Tibial artery (tissue), 4 donors: Measurements from ENCODE around the gene WHRN.

Experiments used
- DNase-seq, 2 donors: peaks; one replicate each; pipeline ENCODE4 v3.0.0-alpha.2; 2019
- H3K27ac ChIP-seq, 2 donors: fragments of 200-600 bp; sonication (generic) in 1 of 2; 1 replicate in 1 of 2; 2 replicates in 1 of 2; pipeline ENCODE4 v1.5.1; 2018 to 2019; ENCODE audit warnings: mild to moderate bottlenecking in 1 of 2
- H3K27me3 ChIP-seq, 2 donors: fragments of 200-600 bp; sonication (generic) in 1 of 2; one replicate each; pipeline versions ENCODE4 v1.5.1 to v1.6.0; 2016 to 2019
- H3K36me3 ChIP-seq, 3 donors: fragments of 200-600 bp; sonication (generic) in 2 of 3; one replicate each; pipeline ENCODE4 v1.5.1; 2016 to 2019; ENCODE audit warnings: mild to moderate bottlenecking in 2 of 3
- H3K4me1 ChIP-seq, 4 donors: fragments of 200-600 bp; sonication (generic) in 2 of 4; 1 replicate in 3 of 4; 2 replicates in 1 of 4; pipeline ENCODE4 v1.5.1; 2016 to 2019
- H3K4me3 ChIP-seq, 2 donors: fragments of 200-600 bp; sonication (generic) in 1 of 2; 1 replicate in 1 of 2; 2 replicates in 1 of 2; pipeline ENCODE4 v1.5.1; 2018 to 2019; ENCODE audit warnings: mild to moderate bottlenecking in 2 of 2
- H3K9me3 ChIP-seq, 3 donors: fragments of 200-600 bp; sonication (generic) in 1 of 3; one replicate each; pipeline ENCODE4 v1.5.1; 2016 to 2019
- intact Hi-C: fragments of 100-400 bp; cut with DNase I; formaldehyde crosslinking; loops from one replicate; pipeline ENCODE4 v1.15.0; 2023; ENCODE audit warnings: low total_unique reads
- TF ChIP-seq, protein P1 (sequence below), 2 experiments: fragments of 200-600 bp in 1 of 2; fragments of 450-650 bp in 1 of 2; IDR thresholded peaks; one replicate each; pipeline ENCODE4 v1.5.1; 2017 to 2019; ENCODE audit warnings: antibody characterized with exemption in 2 of 2, mild to moderate bottlenecking in 1 of 2, moderate library complexity in 1 of 2

Gene WHRN

DNA sequence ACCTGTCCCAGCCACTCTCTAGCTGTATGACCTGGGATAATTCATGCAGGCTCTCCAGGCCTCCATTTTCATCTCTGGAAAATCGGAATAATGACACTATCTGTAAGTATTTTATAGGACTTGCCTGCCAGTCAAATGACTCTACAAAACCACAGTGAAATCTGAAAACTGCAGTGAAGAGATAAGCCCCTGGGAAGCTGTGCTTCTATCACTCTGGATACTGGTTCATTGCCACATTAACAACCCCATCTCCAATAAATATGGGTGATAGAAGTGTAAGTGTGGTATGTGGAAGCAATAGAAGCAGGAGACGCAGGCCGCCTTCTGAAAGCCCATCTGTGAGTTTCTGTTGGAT is 31.8 kb downstream of the WHRN start:
- Histone ChIP-seq H3K9me3 (peaks cover 0 to 10% (median 0%) of the 10 kb centered on the region in 3 donors), H3K4me1 (no peaks in the 10 kb centered on the region), H3K4me3 (no peak overlapping the region), H3K36me3 (peaks cover 0 to 14% (median 4%) of the 10 kb centered on the region in 3 donors), H3K27me3 (peaks cover 0 to 13% of the 10 kb centered on the region in 2 donors), H3K27ac (no peak overlapping the region)
- intact Hi-C loops = no loop called here
- TF ChIP-seq, protein P1, sequence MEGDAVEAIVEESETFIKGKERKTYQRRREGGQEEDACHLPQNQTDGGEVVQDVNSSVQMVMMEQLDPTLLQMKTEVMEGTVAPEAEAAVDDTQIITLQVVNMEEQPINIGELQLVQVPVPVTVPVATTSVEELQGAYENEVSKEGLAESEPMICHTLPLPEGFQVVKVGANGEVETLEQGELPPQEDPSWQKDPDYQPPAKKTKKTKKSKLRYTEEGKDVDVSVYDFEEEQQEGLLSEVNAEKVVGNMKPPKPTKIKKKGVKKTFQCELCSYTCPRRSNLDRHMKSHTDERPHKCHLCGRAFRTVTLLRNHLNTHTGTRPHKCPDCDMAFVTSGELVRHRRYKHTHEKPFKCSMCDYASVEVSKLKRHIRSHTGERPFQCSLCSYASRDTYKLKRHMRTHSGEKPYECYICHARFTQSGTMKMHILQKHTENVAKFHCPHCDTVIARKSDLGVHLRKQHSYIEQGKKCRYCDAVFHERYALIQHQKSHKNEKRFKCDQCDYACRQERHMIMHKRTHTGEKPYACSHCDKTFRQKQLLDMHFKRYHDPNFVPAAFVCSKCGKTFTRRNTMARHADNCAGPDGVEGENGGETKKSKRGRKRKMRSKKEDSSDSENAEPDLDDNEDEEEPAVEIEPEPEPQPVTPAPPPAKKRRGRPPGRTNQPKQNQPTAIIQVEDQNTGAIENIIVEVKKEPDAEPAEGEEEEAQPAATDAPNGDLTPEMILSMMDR (IDR thresholded peaks at IDR 0.05) = no peak
- no peak for DNase-seq

DNA sequence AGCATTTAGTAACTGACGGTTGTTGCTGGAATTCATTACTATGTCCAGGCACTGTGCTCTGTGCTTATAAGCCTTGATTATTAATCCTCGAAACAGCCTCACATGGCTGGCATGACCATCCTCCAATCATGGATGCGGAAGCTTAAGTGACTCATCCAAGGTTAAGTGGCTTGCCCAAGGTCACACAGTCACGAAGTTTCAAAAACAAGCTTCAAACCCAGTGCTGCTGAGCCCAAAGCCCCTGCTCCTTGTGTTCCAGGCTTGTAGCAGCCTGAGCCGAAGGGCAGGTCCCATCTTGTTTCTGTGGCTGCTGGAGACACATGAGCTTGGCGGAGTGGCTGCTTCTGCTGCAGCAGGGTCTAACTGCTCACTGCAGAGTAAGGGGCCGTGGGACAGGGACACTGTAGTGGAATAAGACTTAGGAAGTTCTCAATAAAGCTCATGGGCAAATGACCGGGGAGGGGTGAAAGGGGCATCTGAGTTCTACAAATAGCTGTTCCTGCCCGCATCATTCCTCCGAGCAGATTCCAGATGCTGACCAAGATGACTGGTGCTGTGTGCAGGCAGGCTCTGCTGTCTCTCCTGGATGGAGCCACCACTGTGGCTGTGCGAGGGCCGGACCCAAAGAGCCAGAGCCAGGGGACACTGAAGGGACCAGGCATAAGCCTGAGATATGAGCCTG is 32.4 kb downstream of the WHRN start:
- Histone ChIP-seq H3K4me1 (no peaks in the 10 kb centered on the region), H3K4me3 (no peak overlapping the region), H3K9me3 (peaks cover 0 to 10% (median 0%) of the 10 kb centered on the region in 3 donors), H3K27me3 (peaks cover 0 to 8% of the 10 kb centered on the region in 2 donors), H3K27ac (no peak overlapping the region), H3K36me3 (peaks cover 0 to 14% (median 4%) of the 10 kb centered on the region in 3 donors)
- intact Hi-C loops = no loop called here
- DNase-seq = peak in 1 of 2 donors; percentile 27
- TF ChIP-seq, protein P1 (IDR thresholded peaks at IDR 0.05) = no peak

DNA sequence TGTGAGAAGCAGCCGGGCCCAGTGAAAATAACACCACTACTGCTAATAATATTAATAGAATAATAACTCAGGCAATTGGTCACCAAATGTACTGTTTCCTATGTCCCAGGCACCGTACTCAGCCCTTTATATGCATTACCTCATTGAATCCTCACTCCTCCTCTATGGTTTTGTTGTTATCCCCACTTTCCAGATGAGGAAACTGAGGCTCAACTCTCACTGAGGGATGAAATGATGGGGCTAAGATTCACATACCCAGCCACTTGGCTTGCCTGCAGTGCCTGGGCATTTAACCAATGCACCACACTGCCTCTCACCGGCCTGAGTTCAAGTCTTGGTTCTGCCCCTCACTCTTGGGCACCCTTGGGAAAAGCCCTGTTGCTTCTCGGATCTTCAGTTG is 34.1 kb downstream of the WHRN start:
- DNase-seq = no peak
- no peak overlapping the region for H3K27ac ChIP-seq
- no peak overlapping the region for H3K4me3 ChIP-seq
- H3K27me3 ChIP-seq = no peaks in the 10 kb centered on the region
- peaks cover 0 to 14% (median 0%) of the 10 kb centered on the region in 3 donors for H3K36me3 ChIP-seq
- TF ChIP-seq, protein P1 (IDR thresholded peaks at IDR 0.05) = no peak
- intact Hi-C loops = no loop called here
- peaks cover 0 to 10% (median 0%) of the 10 kb centered on the region in 3 donors for H3K9me3 ChIP-seq
- H3K4me1 ChIP-seq = no peaks in the 10 kb centered on the region

DNA sequence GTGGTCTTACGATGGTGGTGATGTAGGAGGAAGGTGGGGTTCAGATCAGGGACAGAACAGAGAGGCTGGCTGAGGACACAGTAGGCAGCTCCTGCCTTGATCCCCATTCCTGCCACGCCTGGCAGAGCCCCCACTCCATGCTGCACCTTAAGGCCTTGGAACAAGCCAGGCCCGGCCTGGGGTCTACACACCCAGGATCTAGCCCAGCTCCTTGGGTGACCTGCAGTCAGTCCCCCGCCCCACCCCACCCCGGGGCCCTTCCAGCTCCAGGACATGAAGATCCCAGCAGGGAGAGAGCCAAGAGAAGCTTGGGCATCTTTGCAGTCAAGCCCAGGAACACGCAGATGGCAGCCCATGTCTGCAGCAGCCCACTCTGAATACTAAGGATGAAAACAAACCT is 34.7 kb downstream of the WHRN start:
- Histone ChIP-seq H3K36me3 (peaks cover 0 to 14% (median 0%) of the 10 kb centered on the region in 3 donors), H3K27ac (no peak overlapping the region), H3K4me1 (no peaks in the 10 kb centered on the region), H3K4me3 (no peak overlapping the region), H3K27me3 (no peaks in the 10 kb centered on the region), H3K9me3 (peaks cover 0 to 10% (median 0%) of the 10 kb centered on the region in 3 donors)
- TF ChIP-seq, protein P1 (IDR thresholded peaks at IDR 0.05) = no peak
- DNase-seq = peak in 1 of 2 donors; percentile 57
- intact Hi-C loops = no loop called here

DNA sequence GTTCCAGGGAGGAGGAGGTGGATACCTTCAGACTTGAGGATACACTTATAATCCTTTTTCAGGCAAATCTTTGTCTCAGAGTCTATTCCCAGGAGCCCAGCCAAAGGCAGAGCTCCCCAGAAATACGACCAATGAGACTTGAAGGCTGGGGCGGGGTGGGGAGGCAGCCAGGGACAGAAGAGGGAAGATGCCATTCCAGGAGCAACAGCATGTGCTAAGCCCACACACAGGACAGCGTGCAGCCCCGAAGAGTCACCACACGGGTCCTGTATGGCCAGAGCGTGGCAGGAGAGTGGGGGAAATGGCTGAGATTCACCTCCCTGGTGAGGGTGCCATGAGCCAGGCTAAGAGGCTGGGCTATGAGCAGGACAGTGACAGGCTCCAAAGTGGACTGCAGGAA is 35.2 kb downstream of the WHRN start:
- intact Hi-C loops = no loop called here
- H3K9me3 ChIP-seq = peaks cover 0 to 10% (median 0%) of the 10 kb centered on the region in 3 donors
- no peaks in the 10 kb centered on the region for H3K4me1 ChIP-seq
- TF ChIP-seq, protein P1 (IDR thresholded peaks at IDR 0.05) = no peak
- no peaks in the 10 kb centered on the region for H3K27me3 ChIP-seq
- H3K4me3 ChIP-seq = no peak overlapping the region
- H3K27ac ChIP-seq = no peak overlapping the region
- H3K36me3 ChIP-seq = peaks cover 0 to 14% (median 0%) of the 10 kb centered on the region in 3 donors
- peak in 1 of 2 donors; percentile 25 for DNase-seq
